GM12878 (cell line): ENCODE data around the gene AK8. TPM values are rescaled to one million over a fixed set of nuclear protein-coding genes. Genes with fewer than 3 reads are reported as not detected.

ENCODE experiments used
- ATAC-seq: fragments of 200-7000 bp; cut with Tn5 transposase; 3 replicates; pipeline ENCODE4 v1.9.1; 2020; ENCODE audit warnings: mild to moderate bottlenecking, moderate library complexity
- BruUV-seq: library from RNA; stranded (reverse); fragments of 400-500 nt; replicated peaks from 2 replicates; lab custom pipeline; 2021; lab: Mats Ljungman, UMichigan
- CTCF ChIA-PET: fragments of 300-600 bp; sonication (Branson Sonifier 250); formaldehyde crosslinking; extraction: SDS; loops from one replicate; lab custom pipeline; 2021; ENCODE audit warnings: inconsistent platforms; lab: Yijun Ruan, JAX
- POLR2A ChIA-PET: fragments of 350-600 bp; formaldehyde crosslinking; extraction: SDS; loops from one replicate; lab custom pipeline; 2021; ENCODE audit warnings: inconsistent platforms; lab: Charles Lee
- RAD21 ChIA-PET: fragments of 300-600 bp; sonication (Branson Sonifier 250); formaldehyde crosslinking; loops from one replicate; lab custom pipeline; 2023; ENCODE audit warnings: antibody characterized with exemption; ENCODE audit not compliant: unreplicated experiment; lab: Charles Lee
- SMC1A ChIA-PET: fragments of 300-600 bp; sonication (Branson Sonifier 250); formaldehyde crosslinking; loops from one replicate; lab custom pipeline; 2023; ENCODE audit not compliant: unreplicated experiment, uncharacterized antibody; lab: Charles Lee
- DNase-seq: peaks from one replicate; pipeline ENCODE4 v3.0.0-alpha.2; 2011; ENCODE audit warnings: low read depth, low spot score
- FAIRE-seq: peaks from 3 replicates; lab custom pipeline; 2011; peaks lifted over from hg19 to GRCh38; lab: Jason Lieb, UNC
- H2AFZ ChIP-seq: 2 replicates; pipeline ENCODE4 v1.6.0; 2011; ENCODE audit warnings: low read depth, low read length, control low read depth; ENCODE audit not compliant: control insufficient read depth
- H3K27ac ChIP-seq: 2 replicates; pipeline ENCODE4 v1.5.1; 2011; ENCODE audit warnings: control low read depth; ENCODE audit not compliant: control insufficient read depth, insufficient read depth
- H3K27me3 ChIP-seq, 2 experiments: replicated peaks in 1 of 2; 2 replicates each; pipeline versions ENCODE4 v1.6.0 to v1.6.1; 2011; ENCODE audit warnings: low read length in 1 of 2; ENCODE audit not compliant: control insufficient read depth in 2 of 2, insufficient read depth in 2 of 2
- H3K36me3 ChIP-seq, 2 experiments: 2 replicates each; pipeline ENCODE4 v1.5.1; 2011; ENCODE audit warnings: low read length in 1 of 2; ENCODE audit not compliant: control insufficient read depth in 2 of 2, insufficient read depth in 2 of 2
- H3K4me1 ChIP-seq: 2 replicates; pipeline ENCODE4 v1.6.1; 2011; ENCODE audit warnings: mild to moderate bottlenecking, low read length, moderate library complexity, mixed read lengths; ENCODE audit not compliant: control insufficient read depth, insufficient read depth
- H3K4me2 ChIP-seq: 2 replicates; pipeline ENCODE4 v1.6.0; 2011; ENCODE audit warnings: control low read depth; ENCODE audit not compliant: control insufficient read depth, insufficient read depth
- H3K4me3 ChIP-seq: fragments of 200-600 bp; sonication (generic); 2 replicates; pipeline ENCODE4 v1.5.1; 2016
- H3K79me2 ChIP-seq: 2 replicates; pipeline ENCODE4 v1.6.0; 2011; ENCODE audit warnings: low read length; ENCODE audit not compliant: control insufficient read depth, insufficient read depth
- H3K9ac ChIP-seq: 2 replicates; pipeline ENCODE4 v1.8.0; 2011; ENCODE audit warnings: low read length, control low read depth, mixed read lengths; ENCODE audit not compliant: control insufficient read depth, insufficient read depth
- H3K9me3 ChIP-seq: replicated peaks from 3 replicates; pipeline ENCODE4 v1.5.1; 2011; ENCODE audit warnings: mild to moderate bottlenecking, low read length; ENCODE audit not compliant: control insufficient read depth, insufficient read depth
- H4K20me1 ChIP-seq: 2 replicates; pipeline ENCODE4 v1.6.0; 2011; ENCODE audit not compliant: control insufficient read depth, insufficient read depth
- BMI1 ChIP-seq: fragments of 450-650 bp; IDR thresholded peaks from 2 replicates; pipeline ENCODE4 v1.6.1; 2016; ENCODE audit warnings: mild to moderate bottlenecking, moderate library complexity, borderline replicate concordance
- CHD4 ChIP-seq: fragments of 200-600 bp; sonication (generic); IDR thresholded peaks from 2 replicates; pipeline ENCODE4 v1.6.1; 2016; ENCODE audit warnings: mild to moderate bottlenecking
- CTCF ChIP-seq, 3 experiments: IDR thresholded peaks in 2 of 3; conservative IDR thresholded peaks in 1 of 3; 2 replicates each; pipeline ENCODE4 v1.5.1; 2011; ENCODE audit warnings: low read depth in 3 of 3, low read length in 3 of 3, mild to moderate bottlenecking in 3 of 3, control low read depth in 2 of 3, moderate library complexity in 2 of 3, inconsistent platforms in 1 of 3, mixed read lengths in 1 of 3; ENCODE audit not compliant: control insufficient read depth in 2 of 3, insufficient read depth in 1 of 3; ENCODE audit errors: extremely low read depth in 1 of 3
- HDAC2 ChIP-seq: fragments of 200-600 bp; sonication (generic); IDR thresholded peaks from 2 replicates; pipeline ENCODE4 v1.6.1; 2017
- LARP7 ChIP-seq: fragments of 450-650 bp; IDR thresholded peaks from 2 replicates; pipeline ENCODE4 v1.6.1; 2017; ENCODE audit warnings: mild to moderate bottlenecking
- MAX ChIP-seq: IDR thresholded peaks from 2 replicates; pipeline ENCODE4 v1.6.1; 2012; ENCODE audit warnings: low read depth, low read length, improper control_type of control experiment
- MLLT1 ChIP-seq: fragments of 450-650 bp; IDR thresholded peaks from 2 replicates; pipeline ENCODE4 v1.6.1; 2016; ENCODE audit warnings: mild to moderate bottlenecking
- MTA3 ChIP-seq: IDR thresholded peaks from 2 replicates; pipeline ENCODE4 v1.6.1; 2012; ENCODE audit warnings: low read length, inconsistent platforms, borderline replicate concordance
- MYB ChIP-seq: fragments of 150-350 bp; IDR thresholded peaks from 2 replicates; pipeline ENCODE4 v1.6.1; 2014; ENCODE audit warnings: mild to moderate bottlenecking, low read depth, low read length, borderline replicate concordance
- NBN ChIP-seq: fragments of 450-650 bp; IDR thresholded peaks from 2 replicates; pipeline ENCODE4 v1.6.1; 2016
- RAD21 ChIP-seq: IDR thresholded peaks from 2 replicates; pipeline ENCODE4 v1.6.1; 2011; ENCODE audit warnings: mild to moderate bottlenecking, low read depth, low read length, moderate library complexity; ENCODE audit not compliant: insufficient read depth
- RUNX3 ChIP-seq: IDR thresholded peaks from 2 replicates; pipeline ENCODE4 v1.6.1; 2012; ENCODE audit warnings: low read length, inconsistent platforms
- SIN3A ChIP-seq: IDR thresholded peaks from 2 replicates; pipeline ENCODE4 v1.6.1; 2012; ENCODE audit warnings: low read depth, low read length, improper control_type of control experiment
- SMAD1 ChIP-seq: fragments of 450-650 bp; IDR thresholded peaks from 2 replicates; pipeline ENCODE4 v1.6.1; 2018; ENCODE audit warnings: mild to moderate bottlenecking, low read depth; ENCODE audit not compliant: partially characterized antibody
- SUPT20H ChIP-seq: IDR thresholded peaks from 2 replicates; pipeline ENCODE4 v1.6.1; 2011; ENCODE audit warnings: low read depth, mild to moderate bottlenecking, low read length, moderate library complexity, borderline replicate concordance; ENCODE audit not compliant: control insufficient read depth
- USF1 ChIP-seq: IDR thresholded peaks from 2 replicates; pipeline ENCODE4 v1.6.1; 2011; ENCODE audit warnings: borderline replicate concordance, low read depth, mild to moderate bottlenecking, moderate library complexity, mixed read lengths, low read length; ENCODE audit not compliant: insufficient read depth; ENCODE audit errors: extremely low read length
- ZBTB4 ChIP-seq: fragments of 450-650 bp; formaldehyde crosslinking; IDR thresholded peaks from 2 replicates; pipeline ENCODE4 v1.4.0; 2022; ENCODE audit warnings: mild to moderate bottlenecking, moderate library complexity
- ZNF24 ChIP-seq: fragments of 450-650 bp; IDR thresholded peaks from 2 replicates; pipeline ENCODE4 v1.6.1; 2017; ENCODE audit warnings: antibody characterized with exemption, mild to moderate bottlenecking
- WGBS: methylation state at CpG from one replicate; pipeline ENCODE4 v1.1.6; 2016; ENCODE audit warnings: low lambda C conversion rate; ENCODE audit not compliant: insufficient replicate concordance, insufficient coverage; ENCODE audit errors: missing lambda C conversion rate; 5-methylcytosine and 5-hydroxymethylcytosine counted together
- in situ Hi-C: fragments of 300-500 bp; cut with MboI; formaldehyde crosslinking; loops from 9 replicates; pipeline ENCODE4 v1.14.3; 2018; ENCODE audit warnings: mixed read lengths
- intact Hi-C: fragments of 100-400 bp; cut with micrococcal nuclease; formaldehyde crosslinking; loops from one replicate; pipeline ENCODE4 v1.14.2; 2022; ENCODE audit not compliant: unreplicated experiment
- polyA plus RNA-seq, 11 experiments: library from polyadenylated mRNA; depleted of rRNA in 4 of 11; unstranded in 6 of 11; stranded (reverse) in 5 of 11; fragments of >200 nt; fragmentation: Nextera tagmentation in 4 of 11; fragmentation: Illumina TruSeq in 1 of 11; extraction: Ambion mirVana in 4 of 11; extraction: Trizol in 1 of 11; gene quantifications; 1 replicate in 1 of 11; 2 replicates in 10 of 11; pipeline versions ENCODE4 v1.2.1 to v1.2.3, GENCODE V29; 2011 to 2016; ENCODE audit warnings: inconsistent platforms in 2 of 11, missing spikeins in 2 of 11, low read depth in 1 of 11
- total RNA-seq, 4 experiments: library from RNA; depleted of rRNA in 3 of 4; stranded (reverse); fragments of >200 nt in 3 of 4; fragmentation: Illumina TruSeq in 1 of 4; extraction: Trizol in 1 of 4; gene quantifications; 2 replicates each; pipeline versions ENCODE4 v1.2.1 to v1.2.3, GENCODE V29; 2013 to 2021

Gene AK8
- total and polyA plus RNA-seq, 10 of the 15 experiments (the other 5 are each of a cell fraction or from before 2014, with no cell fraction given), result 0.03 to 0.12 (median 0.06) TPM; not detected in 5

- POLR2A ChIA-PET, result no interaction called here
- Histone ChIP-seq H2AFZ (no peak overlapping the region), H3K9me3 (no peaks in the 10 kb centered on the region), H3K79me2 (no peaks in the 10 kb centered on the region), H3K4me2 (no peak overlapping the region), H3K27ac (no peak overlapping the region), H4K20me1 (no peaks in the 10 kb centered on the region), H3K36me3 (peaks cover 4 to 13% of the 10 kb centered on the region in 2 experiments), H3K9ac (no peak overlapping the region), H3K27me3 (no peaks in the 10 kb centered on the region), H3K4me1 (no peaks in the 10 kb centered on the region), H3K4me3 (no peak overlapping the region)
- ATAC-seq (no peak), DNase-seq (no peak), FAIRE-seq (no peak)
- 99% methylated on average over 4 of the region's 4 CpGs for WGBS
- TF ChIP-seq USF1 (no peak), MAX (no peak), BMI1 (no peak), SIN3A (no peak), NBN (no peak), ZNF24 (no peak), HDAC2 (no peak), ZBTB4 (CRISPR knock-in tag) (no peak), RUNX3 (no peak), MYB (no peak), RAD21 (no peak), LARP7 (no peak), MLLT1 (no peak), MTA3 (no peak), SMAD1 (no peak), CTCF (IDR thresholded peaks at IDR 0.05 in 2 of 3, conservative IDR thresholded peaks at IDR 0.05 in 1 of 3; ENCODE audit: control insufficient read depth in 2 of 3, extremely low read depth in 1 of 3, insufficient read depth in 1 of 3, low read depth in 3 of 3, low read length in 3 of 3) (no peak), SUPT20H (no peak), CHD4 (no peak)
- SMC1A ChIA-PET, result no interaction called here
- CTCF ChIA-PET, result interaction anchor here (0.9 to 2.2 kb wide), 3 partner anchors 9 to 15 kb away, joined by 3 to 9 read pairs (median 4); no protein-coding TSS in a partner anchor
- intact Hi-C loops, result no loop called here
- RAD21 ChIA-PET, result no interaction called here
- in situ Hi-C loops, result no loop called here
- BruUV-seq, result no TSS peak
Observed at GRCh38 chr9:132912131-132912530, 34.0 kb upstream of the AK8 start.
